ENCODE data around the gene TMEM234.

TMEM234 gene

GRCh38 chr1:32172621-32173245, 49.4 kb downstream of the TMEM234 start:
- no peak for DNase-seq (ENCODE audit: low read depth)

GRCh38 chr1:32170991-32171390, 51.2 kb downstream of the TMEM234 start:
- no peak for DNase-seq (ENCODE audit: low read depth)

Data from stromal cell of bone marrow (primary cell).